Stimulated activated CD4-positive, alpha-beta T cell treated with anti-CD3 and anti-CD28 coated beads, Interleukin-12 subunit alpha, Interleukin-12 subunit beta, amount 100 ng/mL, for 48 hours (primary cell): Measurements from ENCODE around the gene MSRB2.
A peak's percentile ranks its signal among the peaks of the same experiment; 100 is the strongest.
"Not testable (repeated sequence)": the region's sequence is repeated elsewhere in the genome, so short reads cannot be mapped to it uniquely, and the experiment has no call there.

Experiments used
- DNase-seq, 3 donors: peaks; one replicate each; pipeline ENCODE4 v3.0.0-alpha.2; 2020; ENCODE audit warnings: low read depth in 2 of 3, low spot score in 1 of 3

MSRB2 gene

DNA sequence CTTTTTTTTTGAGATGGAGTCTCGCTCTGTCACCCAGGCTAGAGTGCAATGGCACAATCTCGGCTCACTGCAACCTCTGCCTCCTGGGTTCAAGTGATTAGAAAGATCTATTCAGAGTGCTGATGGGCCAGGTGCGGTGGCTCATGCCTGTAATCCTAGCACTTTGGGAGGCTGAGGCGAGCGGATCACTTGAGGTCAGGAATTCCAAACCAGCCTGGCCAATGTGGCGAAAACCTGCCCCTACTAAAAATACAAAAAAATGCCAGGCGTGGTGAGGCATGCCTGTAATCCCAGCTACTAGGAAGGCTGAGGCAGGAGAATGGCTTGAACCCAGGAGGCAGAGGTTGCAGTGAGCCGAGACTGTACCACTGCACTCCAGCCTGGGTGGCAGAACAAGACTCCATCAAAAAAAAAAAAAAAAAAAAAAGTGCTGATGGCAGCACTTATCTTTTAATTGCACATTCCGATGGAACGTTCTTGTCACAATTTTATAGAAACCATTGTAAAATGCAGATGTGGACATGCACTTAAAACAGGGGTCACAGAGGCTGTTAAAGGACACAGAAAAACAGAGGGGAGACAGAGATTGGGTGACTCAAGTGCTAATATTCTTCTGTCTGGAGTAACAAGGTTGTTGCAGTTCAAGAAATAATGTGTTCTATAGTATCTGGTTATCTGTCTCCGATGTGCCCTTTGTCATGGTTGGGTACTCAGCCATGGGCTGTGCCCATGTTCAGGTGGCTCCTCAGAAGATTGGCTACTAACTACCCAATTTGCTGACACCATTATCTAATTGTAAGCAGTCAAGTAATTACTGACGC lies 25.1 kb upstream of the MSRB2 start:
- DNase-seq: not testable (repeated sequence)

DNA sequence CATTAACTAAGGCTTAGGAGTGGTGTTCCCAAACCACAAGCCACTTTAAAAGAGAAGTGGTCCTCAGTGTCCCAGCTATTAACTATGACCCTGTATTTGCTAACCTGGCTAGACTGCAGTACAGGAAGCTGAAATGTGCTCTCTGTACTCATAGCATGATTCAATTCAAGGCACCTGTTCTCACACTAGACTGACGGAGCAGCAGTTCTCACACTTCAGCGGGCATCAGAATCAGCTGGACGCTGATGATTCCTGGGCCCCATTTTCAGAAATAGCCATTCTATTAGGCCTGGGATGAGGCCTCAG lies 24.5 kb upstream of the MSRB2 start:
- no peak for DNase-seq

GRCh38 chr10:23072593-23072992 lies 22.8 kb upstream of the MSRB2 start:
- DNase-seq: not testable (repeated sequence)

DNA sequence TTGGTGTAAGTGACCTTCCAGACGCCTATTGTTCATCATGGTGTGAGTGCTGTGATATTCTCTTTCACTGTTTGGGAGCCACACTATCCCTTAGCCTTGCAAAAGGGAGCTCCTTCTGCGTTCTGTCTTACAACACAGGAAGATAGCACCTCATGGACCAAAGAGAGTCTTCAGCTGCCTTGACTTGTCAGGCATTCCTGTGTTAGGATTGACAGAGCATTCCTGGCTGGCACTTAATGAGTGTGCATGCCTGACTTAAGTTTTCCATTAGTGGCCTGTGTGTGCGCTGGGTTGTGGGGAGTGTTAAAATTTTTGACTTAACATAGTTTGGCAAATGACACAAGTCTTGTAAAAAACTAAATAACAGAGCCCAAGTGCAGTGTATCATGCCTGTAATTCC lies 21.9 kb upstream of the MSRB2 start:
- DNase-seq: no peak

DNA sequence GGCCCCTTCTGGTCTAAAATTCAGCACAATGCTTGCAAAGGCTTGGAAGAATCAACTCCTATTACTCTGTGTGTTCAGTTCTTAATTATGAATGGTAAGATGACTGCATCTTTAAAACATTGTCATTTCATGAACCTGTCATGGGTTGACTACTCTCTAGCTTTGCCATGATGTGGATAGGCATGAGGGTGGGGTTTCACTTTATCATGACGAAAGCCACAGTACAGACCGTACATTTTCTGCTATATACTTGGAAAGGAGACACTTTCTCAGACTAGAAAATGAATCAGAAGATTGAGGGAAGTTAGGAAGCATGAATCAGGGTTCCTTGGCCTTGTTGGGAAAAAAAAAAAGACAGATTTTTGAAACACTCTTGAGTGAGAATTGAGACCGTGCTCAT lies 19.7 kb upstream of the MSRB2 start:
- no peak for DNase-seq

- DNase-seq: no peak
These were observed 17.3 kb upstream of the MSRB2 start for GRCh38 chr10:23078114-23078513.

- DNase-seq: no peak
These were observed 15.7 kb upstream of the MSRB2 start for GRCh38 chr10:23079700-23080099.

GRCh38 chr10:23080262-23080661 lies 15.1 kb upstream of the MSRB2 start:
- no peak for DNase-seq

DNA sequence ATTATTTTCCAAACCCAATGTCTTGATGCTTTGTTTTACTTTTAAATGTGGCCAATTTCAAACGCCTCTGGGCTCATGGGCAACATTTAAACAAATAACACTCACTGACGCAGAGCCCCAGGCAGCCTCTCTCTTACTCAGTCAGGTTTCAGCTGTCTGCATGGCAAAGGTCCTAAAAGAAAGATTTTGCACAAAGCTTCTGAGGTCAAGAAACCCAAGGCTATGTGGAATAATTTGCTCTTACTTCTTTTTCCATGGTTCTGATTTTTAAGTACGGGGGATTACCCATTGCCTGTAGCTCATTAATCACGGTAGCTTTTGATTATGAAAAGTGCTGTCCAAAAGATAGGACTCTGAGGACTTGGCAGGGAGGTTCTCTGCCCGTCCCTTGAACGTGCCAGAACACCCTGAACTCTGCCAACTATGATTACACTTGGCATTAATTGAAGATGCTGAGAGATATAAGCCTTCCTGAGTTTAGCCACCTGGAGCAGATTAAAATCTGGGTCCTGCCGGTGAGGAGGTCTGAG lies 14.1 kb upstream of the MSRB2 start:
- DNase-seq: no peak

GRCh38 chr10:23081891-23082290 lies 13.5 kb upstream of the MSRB2 start:
- no peak for DNase-seq

DNA sequence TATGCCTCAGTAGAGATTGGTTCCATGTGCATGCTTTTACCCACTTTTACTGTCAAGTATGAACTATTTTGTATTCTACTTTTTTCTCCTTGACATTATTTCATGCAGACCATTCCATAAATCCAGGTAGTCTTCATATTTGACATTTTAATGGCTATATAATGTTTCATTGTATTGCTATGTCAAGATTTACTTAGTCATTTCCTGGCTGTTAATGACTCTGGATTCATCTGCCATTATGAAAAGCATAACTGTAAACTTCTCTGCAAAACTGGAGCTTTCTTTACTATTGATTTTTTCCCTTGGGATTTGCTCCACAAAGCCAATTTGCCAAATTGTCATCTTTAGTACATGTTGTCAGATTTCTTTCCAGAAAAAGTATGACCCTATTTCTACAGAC lies 6.8 kb upstream of the MSRB2 start:
- DNase-seq: no peak

DNA sequence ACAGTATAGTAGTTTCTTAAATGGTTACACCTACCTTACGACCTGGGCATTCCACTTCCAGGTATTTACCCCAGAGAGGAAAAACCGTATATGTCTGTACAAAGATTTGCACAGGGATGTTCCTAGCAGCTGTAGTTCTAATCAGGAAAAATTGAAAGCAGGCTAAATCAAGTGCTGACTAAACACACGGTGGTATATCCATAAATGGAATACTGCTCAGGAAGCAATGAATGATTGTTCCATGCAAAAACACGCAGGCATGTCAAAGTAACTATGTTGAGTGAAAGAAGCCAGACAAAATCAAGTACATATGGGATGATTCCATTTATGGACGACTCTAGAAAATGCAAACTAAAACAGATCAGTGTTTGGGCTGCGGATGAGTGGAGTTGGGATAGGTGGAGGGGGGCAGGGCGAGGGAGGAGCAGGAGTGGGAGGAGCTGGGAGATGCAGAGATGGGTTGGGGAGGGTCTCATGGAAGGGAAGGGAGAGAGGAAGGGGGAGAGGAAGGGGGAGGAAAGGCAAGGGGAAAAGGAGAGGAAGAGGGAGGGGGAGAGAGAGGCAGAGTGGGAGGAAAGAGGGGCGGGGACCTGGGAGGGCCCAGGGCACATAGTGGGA lies 484 bp upstream of the MSRB2 start:
- DNase-seq: no peak

- peak; percentile 2 to 13 (median 5) for DNase-seq
These were observed 805 bp downstream of the MSRB2 start for GRCh38 chr10:23095966-23096801.

GRCh38 chr10:23096802-23097549 lies 1.6 kb downstream of the MSRB2 start:
- DNase-seq: no peak

DNA sequence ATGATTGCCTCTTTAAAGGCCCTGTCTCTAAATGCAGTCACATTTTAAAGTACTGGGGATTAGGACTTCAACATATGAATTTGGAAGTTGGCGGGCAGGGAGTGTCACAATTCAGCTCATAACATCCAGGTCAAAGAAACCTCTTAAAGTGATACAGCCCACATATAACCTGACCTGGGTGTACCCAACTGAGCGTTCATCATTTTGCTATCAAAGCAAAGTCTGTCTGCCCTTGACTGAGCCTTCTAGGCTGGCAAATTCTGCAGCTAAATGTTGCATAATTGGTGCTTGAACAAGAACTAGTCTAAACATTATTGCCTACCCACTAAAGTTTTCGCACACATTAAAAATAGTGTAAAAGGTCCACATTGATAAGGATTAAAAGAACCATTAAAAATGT lies 3.7 kb downstream of the MSRB2 start:
- no peak for DNase-seq

DNA sequence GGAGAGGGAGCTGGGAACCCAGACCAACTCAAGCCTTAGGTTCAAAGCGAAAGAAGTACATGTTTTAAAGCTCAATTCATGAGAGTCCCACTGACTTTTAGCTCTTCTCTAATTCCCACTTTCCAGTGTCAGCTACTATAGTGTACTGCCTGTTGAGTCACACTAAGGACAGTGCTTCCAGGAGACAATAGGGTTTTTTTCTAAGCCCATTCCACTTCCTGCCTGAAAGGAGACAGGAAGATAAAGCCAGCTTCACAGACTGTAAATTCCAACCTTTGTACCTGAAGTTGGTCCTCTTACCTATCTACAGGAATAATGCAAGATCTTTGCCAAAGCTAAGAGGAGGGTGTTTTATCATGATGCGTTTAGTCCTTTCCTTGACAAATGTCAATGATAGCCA lies 4.4 kb downstream of the MSRB2 start:
- DNase-seq: no peak

GRCh38 chr10:23100331-23101030 lies 5.1 kb downstream of the MSRB2 start:
- peak in 2 of 3 donors; percentile 9 to 10 for DNase-seq

DNA sequence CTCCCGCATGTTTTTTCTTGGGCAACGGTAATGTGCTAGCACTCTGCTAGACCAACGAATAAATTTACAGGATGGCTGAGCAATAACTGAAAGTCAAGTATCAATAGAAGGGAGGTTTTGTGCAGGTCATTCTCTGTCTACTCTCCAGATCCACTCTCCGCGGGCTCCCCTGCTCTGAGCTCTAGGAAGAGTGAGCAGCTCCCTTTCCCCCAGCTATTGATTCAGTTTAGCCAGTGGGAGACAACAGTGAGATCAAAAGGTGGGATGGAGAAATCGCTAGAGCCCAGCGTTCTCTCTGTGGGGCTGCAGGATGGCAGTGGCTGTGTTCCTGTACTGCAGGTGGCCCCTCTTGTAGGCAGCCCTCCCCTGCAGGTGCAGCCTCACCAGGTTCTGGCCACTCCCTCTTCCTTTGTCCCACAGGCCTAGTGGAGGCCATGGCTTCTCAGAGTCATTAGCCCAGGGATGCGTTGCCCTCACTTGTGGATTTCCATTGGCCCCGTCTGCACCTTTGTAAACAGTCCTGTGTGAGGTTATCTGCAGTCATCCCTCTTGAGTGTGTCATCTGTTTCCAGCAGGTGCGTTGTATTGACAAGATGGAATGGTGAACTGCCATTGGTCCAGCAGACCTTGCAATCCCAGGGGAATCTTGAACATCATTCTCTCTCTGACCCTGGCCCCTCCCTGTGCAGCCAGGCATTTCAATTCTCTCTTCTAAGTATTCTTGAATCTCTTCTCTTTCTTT lies 11.1 kb downstream of the MSRB2 start:
- DNase-seq: no peak

DNA sequence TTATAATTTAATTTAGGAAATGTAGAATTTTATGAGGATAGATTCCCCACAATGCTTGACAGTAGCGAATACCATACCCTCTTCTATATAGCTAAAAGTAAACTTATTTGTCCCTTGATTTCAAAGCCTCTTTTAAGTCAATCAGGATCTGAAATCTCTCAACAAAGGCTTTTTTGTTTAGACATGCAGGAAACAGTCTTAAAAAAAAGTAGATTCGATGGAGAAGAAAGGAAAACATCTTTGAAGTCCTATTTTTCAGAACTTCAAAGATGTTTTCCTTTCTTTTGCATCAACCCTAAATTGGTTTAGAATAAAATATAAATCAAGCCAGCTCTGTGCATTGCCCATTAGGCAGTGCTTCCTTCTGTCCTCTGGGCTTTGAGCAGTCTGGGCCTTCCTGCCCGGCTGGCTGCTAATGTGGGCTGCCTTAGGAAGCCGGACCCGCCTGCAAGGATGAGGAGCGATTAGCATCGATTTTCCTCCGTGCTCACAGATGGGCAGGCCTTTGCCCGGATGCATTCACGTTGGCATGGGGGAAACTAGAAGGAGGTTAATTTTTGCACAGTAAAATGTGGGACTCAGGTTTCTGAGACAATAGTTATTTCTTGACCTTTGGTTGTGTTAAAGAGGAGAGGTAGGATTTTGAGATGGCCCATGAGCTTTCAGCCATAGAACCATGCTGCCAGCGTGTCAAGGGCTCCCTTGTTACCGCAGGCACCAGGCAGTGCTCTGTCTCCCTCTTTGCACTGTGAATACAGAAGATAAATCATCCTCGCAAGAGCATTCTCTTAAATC lies 15.5 kb downstream of the MSRB2 start:
- DNase-seq: no peak
